Amygdala (tissue), 56 donors: Measurements from ENCODE around the gene HK2.
A peak's percentile ranks its signal among the peaks of the same experiment; 100 is the strongest.

Experiments used
- DNase-seq, 56 donors: peaks; one replicate each; lab custom pipeline; 2025; lab: John Stamatoyannopoulos, UW

Gene HK2

DNA sequence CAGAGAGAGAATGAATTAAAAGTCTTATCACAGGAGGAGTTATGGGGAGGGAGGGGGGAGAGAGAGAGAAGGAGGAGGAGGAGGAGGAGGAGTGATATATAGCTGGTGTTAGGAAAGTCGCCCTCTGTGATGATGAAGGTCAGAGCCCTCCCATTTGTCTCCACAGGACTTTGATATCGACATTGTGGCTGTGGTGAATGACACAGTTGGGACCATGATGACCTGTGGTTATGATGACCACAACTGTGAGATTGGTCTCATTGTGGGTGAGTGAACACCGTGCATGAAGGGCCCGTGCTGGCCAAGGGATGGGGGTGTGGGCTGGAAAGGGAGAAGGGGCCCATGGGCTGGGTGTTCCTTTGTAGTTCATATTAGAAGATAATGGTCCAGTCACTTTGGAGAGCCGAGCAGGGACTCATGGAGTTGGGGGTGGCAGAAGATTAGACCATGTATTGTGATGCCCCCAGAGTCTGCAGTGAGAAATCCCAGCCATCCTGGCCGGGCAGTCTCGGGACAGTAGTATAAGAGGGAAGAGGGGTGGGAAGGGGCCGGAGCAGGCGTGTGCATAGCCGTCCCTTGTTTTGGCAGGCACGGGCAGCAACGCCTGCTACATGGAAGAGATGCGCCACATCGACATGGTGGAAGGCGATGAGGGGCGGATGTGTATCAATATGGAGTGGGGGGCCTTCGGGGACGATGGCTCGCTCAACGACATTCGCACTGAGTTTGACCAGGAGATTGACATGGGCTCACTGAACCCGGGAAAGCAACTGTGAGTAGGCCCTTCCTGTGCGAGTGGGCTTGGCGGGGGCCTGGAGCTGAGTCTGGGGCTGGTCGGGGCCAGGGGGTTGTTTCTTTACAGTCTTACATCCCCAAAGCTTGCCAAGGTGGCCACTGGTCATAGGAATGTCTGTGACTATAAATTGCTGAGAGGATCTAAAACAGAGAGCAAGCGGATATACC lies 40.0 kb downstream of the HK2 start:
- no peak for DNase-seq

DNA sequence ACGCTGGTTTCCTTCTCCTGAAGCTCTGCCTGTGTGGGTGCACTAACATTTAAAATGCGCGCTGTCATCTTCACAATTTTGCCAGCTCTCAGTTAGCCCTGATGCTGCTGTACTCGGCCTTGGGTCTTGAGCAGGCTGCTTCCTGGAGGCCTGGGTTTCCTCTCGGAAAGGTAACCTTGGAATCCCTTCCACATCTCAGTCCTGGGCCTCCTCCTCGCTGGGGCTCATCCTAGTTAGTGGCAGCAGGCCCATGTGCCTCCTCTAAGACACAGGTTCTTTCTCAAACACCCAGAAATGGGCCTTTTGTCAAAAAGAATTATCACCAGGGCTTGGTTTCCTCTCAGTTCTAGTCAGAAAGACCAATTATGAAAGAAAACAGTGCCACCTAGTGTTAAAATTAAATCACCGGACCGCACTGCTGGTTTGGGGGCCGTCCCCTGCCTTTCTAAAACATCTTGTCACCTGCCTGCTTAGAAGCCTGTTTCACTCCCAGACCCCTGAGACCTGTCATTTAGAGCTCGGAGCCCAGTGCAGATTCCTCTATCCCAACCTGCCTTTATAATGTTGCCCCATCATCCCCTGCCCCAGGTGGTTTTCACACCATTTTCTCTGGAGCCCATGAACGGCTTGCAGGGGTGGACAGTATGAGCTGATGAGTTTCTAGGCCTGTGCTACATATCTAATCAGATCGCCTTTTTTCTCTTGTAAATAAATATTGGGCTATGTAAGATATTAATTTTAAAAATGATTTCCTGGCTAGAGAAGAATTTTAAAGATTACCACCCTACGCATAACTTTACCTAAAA lies 42.4 kb downstream of the HK2 start:
- DNase-seq = peak in 32 of 56 donors; percentile 7 to 71 (median 28)

DNA sequence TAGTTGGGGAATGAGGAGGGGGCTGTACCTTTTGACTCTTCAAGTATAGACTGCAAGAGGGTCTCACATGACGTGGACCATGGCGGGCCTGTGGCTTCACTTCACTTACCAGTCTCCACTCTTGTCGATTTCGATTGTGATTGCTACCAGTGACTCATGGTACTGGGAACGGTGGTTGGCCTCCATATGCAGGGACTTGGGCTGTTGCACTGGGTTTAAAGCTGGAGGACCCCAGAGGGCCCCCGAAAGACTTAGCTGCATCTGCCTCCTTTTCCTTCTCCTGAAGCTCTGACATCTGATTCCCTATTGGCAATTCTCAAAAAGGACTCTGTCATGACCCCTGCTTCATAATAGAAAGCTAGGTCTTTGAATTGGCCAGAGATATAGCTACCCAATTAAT lies 43.4 kb downstream of the HK2 start:
- no peak for DNase-seq

DNA sequence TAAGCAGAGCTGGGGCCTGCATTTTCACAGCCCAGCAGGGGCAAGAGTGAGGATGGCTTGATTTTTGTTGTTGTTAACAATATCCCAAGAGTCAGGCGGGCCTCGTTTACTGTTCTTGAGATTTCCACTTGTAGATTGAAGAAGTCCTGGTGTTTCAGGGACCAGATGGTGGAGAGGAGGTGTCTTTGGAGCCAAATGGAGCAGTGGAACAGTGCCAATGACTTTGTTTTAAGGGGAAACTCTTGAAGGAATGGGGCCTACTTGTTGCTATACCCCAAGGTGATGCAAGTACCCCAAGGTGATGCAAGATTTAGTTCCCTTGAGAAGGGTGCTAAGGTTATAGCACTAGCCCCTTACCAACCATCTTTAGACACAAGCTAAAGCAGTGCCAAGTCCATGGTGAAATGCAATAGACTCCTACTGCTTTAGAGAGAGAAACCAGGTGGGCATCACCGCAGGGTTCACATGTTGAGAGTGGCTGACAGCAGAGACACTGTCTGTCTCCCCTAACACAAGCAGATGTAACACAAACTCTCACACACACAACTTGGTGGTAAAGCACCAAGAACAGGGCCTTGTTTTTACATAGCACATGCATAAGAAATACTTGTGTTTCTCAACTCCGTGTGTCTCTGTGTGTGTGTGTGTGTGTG lies 44.0 kb downstream of the HK2 start:
- peak in 6 of 56 donors; percentile 4 to 33 (median 20) for DNase-seq

DNA sequence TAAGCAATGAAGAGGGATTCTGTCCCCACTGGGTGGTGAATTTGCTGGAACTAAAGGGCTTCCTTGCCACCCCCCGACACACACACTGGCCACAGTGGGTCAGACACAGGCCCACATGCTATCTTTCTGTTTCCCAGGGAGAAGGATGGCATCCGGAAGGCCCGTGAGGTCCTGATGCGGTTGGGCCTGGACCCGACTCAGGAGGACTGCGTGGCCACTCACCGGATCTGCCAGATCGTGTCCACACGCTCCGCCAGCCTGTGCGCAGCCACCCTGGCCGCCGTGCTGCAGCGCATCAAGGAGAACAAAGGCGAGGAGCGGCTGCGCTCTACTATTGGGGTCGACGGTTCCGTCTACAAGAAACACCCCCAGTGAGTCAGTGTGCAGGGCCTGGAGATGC lies 44.6 kb downstream of the HK2 start:
- no peak for DNase-seq

DNA sequence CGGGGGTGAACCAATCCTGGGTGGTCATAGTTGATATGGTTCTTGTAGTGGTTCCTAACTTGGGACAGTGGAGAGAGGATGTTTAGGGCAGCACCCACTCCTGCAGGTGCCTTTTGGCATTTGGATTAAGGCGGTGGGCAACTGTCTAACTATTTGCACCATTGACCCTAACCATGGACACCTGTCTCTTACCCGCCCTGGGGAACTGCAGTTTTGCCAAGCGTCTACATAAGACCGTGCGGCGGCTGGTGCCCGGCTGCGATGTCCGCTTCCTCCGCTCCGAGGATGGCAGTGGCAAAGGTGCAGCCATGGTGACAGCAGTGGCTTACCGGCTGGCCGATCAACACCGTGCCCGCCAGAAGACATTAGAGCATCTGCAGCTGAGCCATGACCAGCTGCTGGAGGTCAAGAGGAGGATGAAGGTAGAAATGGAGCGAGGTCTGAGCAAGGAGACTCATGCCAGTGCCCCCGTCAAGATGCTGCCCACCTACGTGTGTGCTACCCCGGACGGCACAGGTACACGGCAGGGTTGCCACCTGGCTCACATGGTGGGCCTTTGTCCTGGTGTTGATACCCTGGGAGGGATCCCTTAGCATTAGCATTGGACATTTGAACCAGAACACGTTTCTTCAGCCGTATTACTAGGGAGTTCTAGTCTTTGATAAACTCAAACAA lies 46.3 kb downstream of the HK2 start:
- no peak for DNase-seq

DNA sequence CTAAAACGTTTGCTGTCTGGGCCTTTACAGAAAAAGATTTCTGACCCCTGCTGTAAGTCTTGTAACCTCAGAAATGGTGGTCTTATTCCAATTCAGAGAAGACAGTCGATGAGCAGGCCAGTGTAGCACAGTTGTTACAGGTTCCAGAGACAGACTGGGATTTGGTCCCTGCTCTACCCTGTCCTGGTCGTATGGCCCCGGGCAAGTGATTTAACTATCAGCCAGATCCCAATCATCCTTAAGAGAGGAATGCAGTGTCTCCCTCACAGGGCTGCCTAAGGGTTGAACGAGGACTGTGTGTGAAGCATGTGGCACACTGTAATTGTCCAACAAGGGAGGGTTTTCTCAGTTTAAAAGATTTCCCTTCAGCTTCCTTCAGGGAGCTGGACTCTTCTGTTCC lies 47.2 kb downstream of the HK2 start:
- no peak for DNase-seq

DNA sequence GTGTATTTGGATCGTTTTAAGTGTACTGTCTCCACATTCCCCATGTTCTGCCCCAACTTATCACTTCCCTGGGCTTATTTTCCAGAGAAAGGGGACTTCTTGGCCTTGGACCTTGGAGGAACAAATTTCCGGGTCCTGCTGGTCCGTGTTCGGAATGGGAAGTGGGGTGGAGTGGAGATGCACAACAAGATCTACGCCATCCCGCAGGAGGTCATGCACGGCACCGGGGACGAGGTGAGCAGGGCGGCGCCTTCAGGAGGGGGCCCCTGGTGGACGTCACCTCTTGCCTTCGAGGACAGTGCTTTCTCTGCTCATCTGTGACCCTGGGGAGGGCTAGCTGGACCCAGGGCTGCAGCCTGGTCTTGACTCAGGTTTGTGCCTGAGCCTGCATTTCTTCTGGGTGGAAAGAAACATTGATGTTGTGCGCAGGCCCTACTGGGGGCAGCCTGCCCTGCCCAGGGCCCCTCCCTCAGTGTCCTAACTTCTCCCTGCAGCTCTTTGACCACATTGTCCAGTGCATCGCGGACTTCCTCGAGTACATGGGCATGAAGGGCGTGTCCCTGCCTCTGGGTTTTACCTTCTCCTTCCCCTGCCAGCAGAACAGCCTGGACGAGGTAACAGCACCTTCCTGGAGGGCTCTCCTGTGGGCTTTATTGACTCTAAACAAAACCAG lies 47.8 kb downstream of the HK2 start:
- DNase-seq = no peak

DNA sequence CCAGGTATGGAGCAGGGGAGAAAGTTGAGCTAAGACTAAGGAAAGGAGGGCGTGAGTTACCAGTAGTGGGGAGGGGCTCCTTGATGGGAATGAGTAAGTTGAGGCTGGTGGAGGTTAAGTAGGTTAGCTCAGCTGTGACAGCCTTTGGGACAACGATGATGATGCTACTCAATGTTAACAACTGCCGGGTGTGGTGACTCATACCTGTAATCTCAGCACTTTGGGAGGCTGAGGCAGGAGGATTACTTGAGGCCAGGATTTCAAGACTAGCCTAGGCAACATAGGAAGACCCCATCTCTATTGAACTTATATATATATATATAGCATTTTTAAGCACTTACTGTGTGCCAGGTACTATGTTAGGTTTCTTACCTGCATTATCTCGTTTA lies 48.4 kb downstream of the HK2 start:
- DNase-seq = no peak

DNA sequence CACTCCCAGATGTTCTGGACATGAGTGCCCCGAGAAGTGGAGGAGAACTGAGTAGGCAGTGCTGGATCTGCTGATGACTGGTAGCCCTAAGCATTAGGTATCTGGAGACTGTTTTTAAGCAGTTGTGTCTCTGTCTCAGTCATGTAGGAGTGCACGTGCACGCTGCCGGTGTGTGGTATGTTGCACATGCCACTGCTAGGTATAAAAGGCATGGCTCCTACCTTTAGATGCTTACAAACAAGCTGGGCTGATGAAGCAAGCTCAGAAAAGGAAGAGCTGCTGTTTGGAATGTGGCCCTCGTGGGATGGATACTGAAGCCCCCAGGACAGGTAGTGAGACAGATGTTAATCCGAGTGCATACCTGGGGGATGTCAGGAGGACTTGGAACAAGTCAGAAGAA lies 49.1 kb downstream of the HK2 start:
- no peak for DNase-seq

DNA sequence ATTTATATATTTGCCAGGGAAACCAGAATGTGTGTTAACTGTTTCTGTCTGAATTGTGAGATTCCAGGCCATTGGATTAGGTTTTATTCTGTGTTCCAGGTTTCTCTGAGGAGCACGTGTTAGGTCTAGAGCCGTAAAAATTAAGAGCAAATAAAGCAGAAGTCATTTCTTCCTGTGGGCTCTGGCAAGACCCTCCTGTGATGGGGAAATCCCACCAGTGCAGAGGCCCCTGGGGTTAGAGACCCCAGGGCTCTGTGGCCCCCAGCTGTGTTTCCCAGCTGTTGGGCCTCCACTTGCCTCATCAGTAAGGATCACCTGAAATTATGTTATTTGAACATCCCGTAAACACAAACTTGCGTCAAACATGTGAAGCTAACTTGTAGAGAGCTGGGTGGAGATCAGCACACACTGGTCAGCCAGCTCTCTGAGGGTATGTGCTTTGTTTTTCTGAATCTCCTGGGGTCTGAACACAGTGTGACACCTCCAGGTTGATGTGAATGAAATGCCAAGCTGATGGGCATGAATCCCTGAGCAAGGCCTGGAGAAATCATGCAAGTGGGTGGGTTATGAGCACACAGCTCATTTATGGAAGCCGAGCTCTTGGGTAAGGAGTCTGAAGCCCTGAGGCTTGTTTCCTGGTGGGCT lies 50.3 kb downstream of the HK2 start:
- no peak for DNase-seq

DNA sequence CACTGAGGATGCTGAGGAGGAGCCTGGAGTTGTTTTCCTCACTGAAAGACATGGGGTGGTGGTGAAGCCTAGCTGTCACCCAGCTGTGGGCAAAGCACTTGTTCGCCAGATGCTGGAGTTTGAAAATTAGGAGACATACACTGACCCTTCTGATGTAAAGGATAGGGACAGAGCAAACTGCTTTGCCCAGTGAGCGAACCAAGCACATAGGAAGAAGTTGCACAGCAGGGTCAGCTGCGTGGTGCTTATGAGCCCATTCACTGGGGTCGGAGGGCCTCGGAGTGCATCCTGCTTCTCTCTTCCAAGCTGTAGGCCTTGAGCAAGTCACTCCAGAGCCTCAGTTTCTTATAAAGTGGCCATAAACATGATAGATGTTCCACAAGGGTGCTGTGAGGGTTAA lies 50.9 kb downstream of the HK2 start:
- DNase-seq = no peak

DNA sequence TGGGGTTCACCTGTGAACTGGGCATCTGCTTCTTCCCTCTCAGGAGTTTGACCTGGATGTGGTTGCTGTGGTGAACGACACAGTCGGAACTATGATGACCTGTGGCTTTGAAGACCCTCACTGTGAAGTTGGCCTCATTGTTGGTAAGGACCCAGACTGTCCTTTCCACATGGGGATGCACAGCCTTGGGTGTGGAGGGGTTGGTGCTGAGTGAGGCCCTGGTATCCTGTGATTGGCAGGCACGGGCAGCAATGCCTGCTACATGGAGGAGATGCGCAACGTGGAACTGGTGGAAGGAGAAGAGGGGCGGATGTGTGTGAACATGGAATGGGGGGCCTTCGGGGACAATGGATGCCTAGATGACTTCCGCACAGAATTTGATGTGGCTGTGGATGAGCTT lies 52.3 kb downstream of the HK2 start:
- no peak for DNase-seq

DNA sequence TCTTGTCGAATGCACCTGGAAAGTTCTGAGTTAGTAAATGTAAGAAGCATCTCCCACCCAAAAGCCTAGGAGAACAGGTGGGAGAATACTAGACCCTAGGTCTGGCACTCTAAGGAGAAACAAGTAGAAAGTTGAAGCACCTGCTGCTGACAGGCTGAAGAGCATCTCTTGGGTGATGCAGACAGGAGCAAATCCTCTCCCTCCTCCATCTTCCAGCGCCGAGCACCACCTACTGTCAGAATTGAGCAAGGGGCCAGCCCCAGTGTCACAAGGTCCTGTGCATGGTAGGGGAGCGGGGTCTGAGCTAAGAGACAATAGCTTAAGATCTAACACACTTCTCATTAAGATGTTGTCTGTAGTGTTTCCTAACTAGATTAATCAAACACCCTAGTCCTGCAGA lies 52.9 kb downstream of the HK2 start:
- DNase-seq = no peak

DNA sequence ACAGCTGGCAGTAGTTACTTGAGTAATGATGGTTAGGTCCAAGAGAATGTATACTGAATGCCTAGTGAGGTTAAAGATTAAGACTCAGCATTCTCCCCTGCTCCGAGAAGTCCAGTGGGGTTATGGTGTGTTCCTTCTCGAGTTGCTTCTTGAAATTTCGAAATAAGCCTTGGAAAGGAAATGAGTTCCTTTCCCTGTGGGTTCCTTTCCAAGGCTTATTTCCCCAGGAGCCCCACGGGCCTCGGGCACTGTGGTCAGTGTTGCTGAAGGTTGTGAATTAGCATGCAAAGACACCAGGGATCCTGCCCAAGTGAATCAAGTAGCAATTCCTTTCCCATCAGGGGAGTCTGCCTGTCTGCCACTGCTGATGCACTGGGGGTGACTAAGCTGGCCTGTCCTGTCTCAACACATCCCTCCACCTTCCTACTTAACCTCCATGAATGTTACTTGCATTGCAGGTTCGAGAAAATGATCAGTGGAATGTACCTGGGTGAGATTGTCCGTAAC lies 53.6 kb downstream of the HK2 start:
- DNase-seq = no peak

DNA sequence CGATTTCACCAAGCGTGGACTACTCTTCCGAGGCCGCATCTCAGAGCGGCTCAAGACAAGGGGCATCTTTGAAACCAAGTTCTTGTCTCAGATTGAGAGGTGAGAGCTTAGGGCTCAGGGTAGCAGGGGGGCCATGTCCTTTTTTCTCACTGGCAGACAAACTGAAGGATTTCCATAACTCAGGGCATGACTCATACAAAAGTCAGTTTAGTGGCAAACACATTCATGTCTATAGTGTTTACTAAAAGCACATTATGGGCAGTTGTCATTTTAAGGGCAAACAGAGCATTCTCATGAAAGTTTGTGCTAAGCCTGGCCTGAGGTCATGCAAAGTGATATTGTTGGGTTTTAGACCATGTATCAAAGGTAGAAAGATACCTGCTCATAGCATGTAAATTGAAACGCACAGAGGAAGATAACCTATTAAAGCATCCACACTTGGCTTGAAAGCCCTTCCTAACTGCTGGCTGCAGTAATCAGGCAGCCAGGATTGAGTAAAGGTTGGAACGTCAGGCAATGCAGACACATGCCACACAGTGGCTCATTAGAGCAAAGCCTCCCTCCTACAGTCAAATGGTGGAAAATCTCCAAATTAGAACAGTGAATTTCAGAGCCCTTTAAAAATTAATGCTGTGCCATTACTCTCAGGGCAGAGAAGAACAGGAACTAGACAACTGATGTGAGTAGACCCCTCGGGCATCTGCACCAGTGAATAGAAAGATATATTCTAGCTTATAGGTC lies 54.2 kb downstream of the HK2 start:
- DNase-seq = no peak

DNA sequence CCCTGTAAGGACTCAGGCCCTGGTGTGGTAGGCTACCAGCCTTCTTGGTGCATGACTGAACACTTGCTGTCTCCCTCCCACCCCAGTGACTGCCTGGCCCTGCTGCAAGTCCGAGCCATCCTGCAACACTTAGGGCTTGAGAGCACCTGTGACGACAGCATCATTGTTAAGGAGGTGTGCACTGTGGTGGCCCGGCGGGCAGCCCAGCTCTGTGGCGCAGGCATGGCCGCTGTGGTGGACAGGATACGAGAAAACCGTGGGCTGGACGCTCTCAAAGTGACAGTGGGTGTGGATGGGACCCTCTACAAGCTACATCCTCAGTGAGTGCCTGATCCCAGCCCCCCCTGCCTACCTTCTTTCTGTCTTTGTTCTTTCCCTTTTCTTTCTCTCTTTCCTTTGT lies 55.2 kb downstream of the HK2 start:
- DNase-seq = no peak

DNA sequence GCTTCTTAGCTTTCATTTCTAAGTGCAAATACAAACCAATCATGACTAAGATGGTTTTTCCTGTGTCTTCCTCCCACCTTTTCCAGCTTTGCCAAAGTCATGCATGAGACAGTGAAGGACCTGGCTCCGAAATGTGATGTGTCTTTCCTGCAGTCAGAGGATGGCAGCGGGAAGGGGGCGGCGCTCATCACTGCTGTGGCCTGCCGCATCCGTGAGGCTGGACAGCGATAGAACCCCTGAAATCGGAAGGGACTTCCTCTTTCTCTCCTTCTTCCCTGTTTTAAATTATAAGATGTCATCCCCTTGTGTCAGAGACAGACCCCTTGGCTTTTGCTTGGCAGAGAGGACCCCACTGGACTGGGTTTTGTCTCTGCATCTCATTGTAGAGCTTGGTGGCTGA lies 56.8 kb downstream of the HK2 start:
- no peak for DNase-seq
